Activated B cell treated with CpG ODN at 0.5 μM for 24 hours (primary cell): ENCODE data around the gene TFPI. TPM values are rescaled to one million over a fixed set of nuclear protein-coding genes. Genes with fewer than 3 reads are reported as not detected.
"Not testable (repeated sequence)": the region's sequence is repeated elsewhere in the genome, so short reads cannot be mapped to it uniquely, and the experiment has no call there.

Experiments
- ATAC-seq: fragments of 200-7000 bp; cut with Tn5 transposase; one replicate; pipeline ENCODE4 v1.10.0; 2021; ENCODE audit warnings: low read depth, mild to moderate bottlenecking, moderate library complexity
- CTCF ChIA-PET: fragments of 350-600 bp; sonication (Branson Sonifier 250); formaldehyde crosslinking; loops from one replicate; lab custom pipeline; 2021; ENCODE audit warnings: antibody characterized with exemption; lab: Charles Lee
- POLR2A ChIA-PET: fragments of 350-600 bp; sonication (Branson Sonifier 250); formaldehyde crosslinking; loops from one replicate; lab custom pipeline; 2021; ENCODE audit warnings: antibody characterized with exemption; lab: Charles Lee
- DNase-seq: peaks from one replicate; pipeline ENCODE4 v3.0.0; 2022
- H3K27ac Mint-ChIP-seq: one replicate; pipeline ENCODE4 v1.8.0; 2020; ENCODE audit warnings: mixed read lengths
- H3K27me3 Mint-ChIP-seq: one replicate; pipeline ENCODE4 v1.8.0; 2021; ENCODE audit warnings: mixed read lengths
- H3K36me3 Mint-ChIP-seq: one replicate; pipeline ENCODE4 v1.8.0; 2021; ENCODE audit warnings: low read depth, mixed read lengths
- H3K4me1 Mint-ChIP-seq: one replicate; pipeline ENCODE4 v1.8.0; 2021; ENCODE audit warnings: mixed read lengths
- H3K4me3 Mint-ChIP-seq: one replicate; pipeline ENCODE4 v1.8.0; 2020; ENCODE audit warnings: mild to moderate bottlenecking, mixed read lengths
- H3K9me3 Mint-ChIP-seq: one replicate; pipeline ENCODE4 v1.8.0; 2020; ENCODE audit warnings: mixed read lengths
- intact Hi-C: fragments of 100-400 bp; cut with micrococcal nuclease; formaldehyde crosslinking; loops from one replicate; pipeline ENCODE4 v1.15.1; 2024
- total RNA-seq: library from RNA; stranded (reverse); gene quantifications from 2 replicates; pipeline ENCODE4 v1.2.3, GENCODE V29; 2022
- TF ChIP-seq, protein P1 (sequence below): fragments of 200-600 bp; IDR thresholded peaks from one replicate; pipeline ENCODE4 v1.8.0; 2022; ENCODE audit warnings: antibody characterized with exemption, mild to moderate bottlenecking

Gene TFPI
- total RNA-seq, 1 donor from 2014 or later, result not detected

DNA sequence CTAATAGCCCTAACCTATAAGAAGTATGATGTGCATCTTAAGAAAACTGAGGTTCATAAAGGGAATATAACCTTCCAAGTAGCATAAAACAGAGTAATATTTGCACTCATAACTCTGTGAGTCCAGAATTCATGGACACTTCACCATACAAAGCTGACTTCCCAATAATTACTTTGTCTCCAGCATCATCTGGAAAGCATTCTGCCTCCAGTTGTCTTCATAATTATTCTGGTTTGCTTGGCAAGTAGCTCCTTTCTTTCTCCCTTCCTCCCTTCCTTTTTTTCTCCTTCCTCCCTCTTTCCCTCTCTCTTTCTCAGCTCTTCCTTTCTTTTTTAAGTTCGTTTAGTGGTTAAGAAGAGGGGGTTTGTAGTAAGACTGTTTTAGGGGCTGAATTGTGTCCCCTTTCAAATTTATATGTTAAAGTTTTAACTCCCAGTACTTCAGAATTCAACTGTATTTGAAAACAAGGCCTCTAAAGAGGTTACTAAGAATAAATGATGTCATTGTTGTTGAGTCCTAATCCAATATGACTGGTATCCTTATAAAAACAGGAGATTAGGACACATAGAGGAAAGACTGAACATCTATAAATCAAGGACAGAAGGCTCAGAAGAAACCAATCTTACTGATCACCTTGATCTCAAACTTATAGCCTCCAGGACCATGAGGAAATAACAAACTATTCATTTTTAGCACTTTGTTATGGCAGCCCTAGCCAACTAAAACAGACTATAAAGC, 28.9 kb downstream of the TFPI start:
- no peaks in the 10 kb centered on the region for H3K36me3 Mint-ChIP-seq
- H3K4me3 Mint-ChIP-seq, result no peak overlapping the region
- TF ChIP-seq, protein P1, sequence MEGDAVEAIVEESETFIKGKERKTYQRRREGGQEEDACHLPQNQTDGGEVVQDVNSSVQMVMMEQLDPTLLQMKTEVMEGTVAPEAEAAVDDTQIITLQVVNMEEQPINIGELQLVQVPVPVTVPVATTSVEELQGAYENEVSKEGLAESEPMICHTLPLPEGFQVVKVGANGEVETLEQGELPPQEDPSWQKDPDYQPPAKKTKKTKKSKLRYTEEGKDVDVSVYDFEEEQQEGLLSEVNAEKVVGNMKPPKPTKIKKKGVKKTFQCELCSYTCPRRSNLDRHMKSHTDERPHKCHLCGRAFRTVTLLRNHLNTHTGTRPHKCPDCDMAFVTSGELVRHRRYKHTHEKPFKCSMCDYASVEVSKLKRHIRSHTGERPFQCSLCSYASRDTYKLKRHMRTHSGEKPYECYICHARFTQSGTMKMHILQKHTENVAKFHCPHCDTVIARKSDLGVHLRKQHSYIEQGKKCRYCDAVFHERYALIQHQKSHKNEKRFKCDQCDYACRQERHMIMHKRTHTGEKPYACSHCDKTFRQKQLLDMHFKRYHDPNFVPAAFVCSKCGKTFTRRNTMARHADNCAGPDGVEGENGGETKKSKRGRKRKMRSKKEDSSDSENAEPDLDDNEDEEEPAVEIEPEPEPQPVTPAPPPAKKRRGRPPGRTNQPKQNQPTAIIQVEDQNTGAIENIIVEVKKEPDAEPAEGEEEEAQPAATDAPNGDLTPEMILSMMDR, result no peak
- CTCF ChIA-PET, result no interaction called here
- DNase-seq (no peak), ATAC-seq (no peak)
- intact Hi-C loops, result no loop called here
- H3K27me3 Mint-ChIP-seq, result no peaks in the 10 kb centered on the region
- POLR2A ChIA-PET, result no interaction called here
- H3K27ac Mint-ChIP-seq, result no peak overlapping the region
- H3K9me3 Mint-ChIP-seq, result no peaks in the 10 kb centered on the region
- H3K4me1 Mint-ChIP-seq, result no peaks in the 10 kb centered on the region

DNA sequence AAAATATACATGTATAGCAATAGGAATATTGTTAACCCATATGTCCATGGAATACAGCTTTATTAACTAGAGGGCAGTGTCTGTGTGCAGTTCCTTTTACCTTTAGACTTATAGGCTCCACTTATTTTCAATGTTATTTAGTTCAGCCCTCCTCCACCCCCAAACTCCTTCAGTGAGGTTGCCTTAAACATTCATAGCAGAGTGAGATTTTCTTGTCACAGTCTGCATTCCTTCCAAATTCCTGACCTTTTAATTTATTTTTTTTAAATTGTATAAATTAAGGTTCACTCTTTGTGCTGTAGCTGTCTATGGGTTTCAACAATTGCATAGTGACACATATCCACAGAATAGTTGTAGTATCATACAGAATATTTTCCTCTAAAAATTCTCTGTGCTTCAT, 30.9 kb downstream of the TFPI start:
- no peak for ATAC-seq
- POLR2A ChIA-PET, result no interaction called here

DNA sequence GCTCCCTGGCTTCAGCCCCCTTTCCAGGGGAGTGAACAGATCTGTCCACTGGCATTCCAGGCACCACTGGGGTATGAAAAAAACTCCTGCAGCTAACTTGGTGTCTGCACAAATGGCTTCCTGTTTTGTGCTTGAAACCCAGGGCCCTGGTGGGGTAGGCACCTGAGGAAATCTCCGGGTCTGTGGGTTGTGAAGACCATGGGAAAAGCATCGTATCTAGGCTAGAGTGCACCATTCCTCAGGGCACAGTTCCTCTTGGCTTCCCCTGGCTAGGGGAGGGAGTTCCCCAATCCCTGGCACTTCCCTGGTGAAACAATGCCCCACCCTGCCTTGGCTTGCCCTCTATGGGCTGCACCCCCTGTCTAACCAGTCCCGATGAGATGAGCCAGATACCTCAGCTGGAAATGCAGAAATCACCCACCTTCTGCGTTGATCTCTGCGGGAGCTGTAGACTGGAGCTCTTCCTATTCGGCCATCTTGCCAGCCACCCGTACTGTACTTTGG, 34.1 kb downstream of the TFPI start:
- no peak for DNase-seq
- ChIA-PET POLR2A (no interaction called here), CTCF (no interaction called here)
- H3K27ac Mint-ChIP-seq, result no peak overlapping the region
- no peaks in the 10 kb centered on the region for H3K36me3 Mint-ChIP-seq
- TF ChIP-seq, protein P1, result no peak
- H3K4me1 Mint-ChIP-seq, result no peaks in the 10 kb centered on the region
- intact Hi-C loops, result no loop called here
- no peaks in the 10 kb centered on the region for H3K27me3 Mint-ChIP-seq
- ATAC-seq, result no peak
- H3K4me3 Mint-ChIP-seq, result no peak overlapping the region
- no peaks in the 10 kb centered on the region for H3K9me3 Mint-ChIP-seq

More for the DNA sequence above, 30.9 kb downstream of the TFPI start:
- Mint-ChIP-seq H3K4me1 (no peaks in the 10 kb centered on the region), H3K27ac (no peak overlapping the region), H3K36me3 (no peaks in the 10 kb centered on the region), H3K9me3 (no peaks in the 10 kb centered on the region), H3K27me3 (no peaks in the 10 kb centered on the region), H3K4me3 (no peak overlapping the region)
- CTCF ChIA-PET, result no interaction called here
- DNase-seq, result no peak
- intact Hi-C loops, result no loop called here
- TF ChIP-seq, protein P1, result no peak

DNA sequence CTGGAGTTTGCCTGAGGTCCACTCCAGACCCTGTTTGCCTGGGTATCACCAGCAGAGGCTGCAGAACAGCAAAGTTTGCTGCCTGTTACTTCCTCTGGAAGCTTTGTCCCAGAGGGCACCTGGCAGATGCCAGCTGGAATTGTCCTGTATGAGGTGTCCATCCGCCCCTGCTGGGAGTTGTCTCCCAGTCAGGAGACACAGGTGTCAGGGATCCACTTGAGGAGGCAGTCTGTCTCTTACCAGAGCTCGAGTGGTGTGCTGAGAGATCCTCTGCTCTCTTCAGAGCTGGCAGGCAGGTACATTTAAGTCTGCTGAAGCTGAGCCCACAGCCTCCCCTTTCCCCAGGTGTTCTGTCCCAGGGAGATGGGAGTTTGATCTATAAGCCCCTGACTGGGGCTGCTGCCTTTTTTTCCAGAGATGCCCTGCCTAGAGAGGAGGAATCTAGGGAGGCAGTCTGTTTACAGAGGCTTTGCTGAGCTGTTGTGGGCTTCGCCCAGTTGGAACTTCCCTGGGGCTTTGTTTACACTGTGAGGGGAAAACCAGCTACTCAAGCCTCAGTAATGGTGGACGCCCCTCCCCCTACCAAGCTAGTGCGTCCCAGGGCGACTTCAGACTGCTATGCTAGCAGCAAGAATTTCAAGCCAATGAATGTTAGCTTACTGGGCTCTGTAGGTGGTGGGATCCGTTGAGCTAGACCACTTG, 34.7 kb downstream of the TFPI start:
- H3K4me3 Mint-ChIP-seq, result no peak overlapping the region
- CTCF ChIA-PET, result no interaction called here
- no peak overlapping the region for H3K27ac Mint-ChIP-seq
- no peak for ATAC-seq
- DNase-seq, result no peak
- no peaks in the 10 kb centered on the region for H3K9me3 Mint-ChIP-seq
- POLR2A ChIA-PET, result no interaction called here
- no peaks in the 10 kb centered on the region for H3K4me1 Mint-ChIP-seq
- no peaks in the 10 kb centered on the region for H3K36me3 Mint-ChIP-seq
- TF ChIP-seq, protein P1, result no peak
- H3K27me3 Mint-ChIP-seq, result no peaks in the 10 kb centered on the region
- intact Hi-C loops, result no loop called here

DNA sequence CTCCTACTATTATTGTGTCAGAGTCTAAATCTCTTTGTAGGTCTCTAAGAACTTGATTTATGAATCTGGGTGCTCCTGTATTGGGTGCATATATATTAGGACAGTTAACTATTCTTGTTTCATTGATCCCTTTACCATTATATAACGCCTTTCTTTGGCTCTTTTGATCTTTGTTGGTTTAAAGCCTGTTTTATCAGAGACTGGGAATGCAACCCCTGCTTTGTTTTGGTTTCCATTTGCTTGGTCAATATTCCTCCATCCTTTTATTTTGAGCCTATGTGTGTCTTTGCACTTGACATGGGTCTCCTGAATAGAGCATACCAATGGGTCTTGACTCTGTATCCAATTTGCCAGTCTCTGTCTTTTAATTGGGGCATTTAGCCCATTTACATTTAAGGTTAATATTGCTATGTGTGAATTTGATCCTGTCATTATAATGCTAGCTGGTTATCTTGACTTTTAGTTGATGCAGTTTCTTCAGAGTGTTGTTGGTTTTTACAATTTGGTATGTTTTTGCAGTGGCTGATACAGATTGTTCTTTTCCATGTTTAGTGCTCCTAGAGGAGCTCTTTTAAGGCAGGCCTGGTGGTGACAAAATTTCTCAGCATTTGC, 36.4 kb downstream of the TFPI start:
- H3K4me1 Mint-ChIP-seq, DNase-seq, intact Hi-C loops, CTCF ChIA-PET, H3K4me3 Mint-ChIP-seq, ATAC-seq, POLR2A ChIA-PET, H3K36me3 Mint-ChIP-seq, H3K27me3 Mint-ChIP-seq, H3K9me3 Mint-ChIP-seq, H3K27ac Mint-ChIP-seq: not testable (repeated sequence)

DNA sequence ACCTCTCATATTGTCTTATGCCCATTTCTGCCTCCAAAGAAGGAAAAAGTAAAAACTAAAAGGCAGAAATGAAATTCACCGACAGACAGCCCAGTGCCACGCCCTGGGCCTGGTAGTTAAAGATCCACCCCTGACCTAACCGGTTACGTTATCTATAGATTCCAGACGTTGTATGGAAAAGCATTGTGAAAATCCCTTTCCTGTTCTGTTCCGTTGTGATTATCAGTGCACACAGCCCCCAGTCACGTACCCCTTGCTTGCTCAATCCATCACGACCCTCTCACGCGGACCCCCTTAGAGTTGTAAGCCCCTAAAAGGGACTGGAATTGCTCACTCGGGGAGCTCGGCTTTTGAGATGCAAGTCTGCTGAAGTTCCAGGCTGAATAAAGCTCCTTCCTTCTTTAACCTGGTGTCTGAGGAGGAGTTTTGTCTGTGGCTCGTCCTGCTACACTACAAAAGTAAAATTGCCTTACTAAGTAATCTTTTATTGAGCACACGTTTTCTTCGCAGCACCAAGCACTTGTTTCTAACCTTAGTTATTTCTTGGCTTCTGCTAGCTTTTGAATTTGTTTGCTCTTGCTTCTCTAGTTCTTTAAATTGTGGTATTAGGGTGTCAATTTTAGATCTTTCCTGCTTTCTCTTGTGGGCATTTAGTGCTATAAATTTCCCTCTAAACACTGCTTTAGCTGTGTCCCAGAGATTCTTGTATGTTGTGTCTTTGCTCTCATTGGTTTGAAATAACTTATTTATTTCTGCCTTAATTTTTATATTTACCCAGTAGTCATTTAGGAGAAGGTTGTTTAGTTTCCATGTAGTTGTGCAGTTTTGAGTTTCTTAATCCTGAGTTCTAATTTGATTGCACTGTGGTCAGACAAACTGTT, 37.4 kb downstream of the TFPI start:
- H3K27ac Mint-ChIP-seq, H3K4me1 Mint-ChIP-seq, H3K4me3 Mint-ChIP-seq, CTCF ChIA-PET, intact Hi-C loops, H3K36me3 Mint-ChIP-seq, H3K9me3 Mint-ChIP-seq, POLR2A ChIA-PET, H3K27me3 Mint-ChIP-seq, DNase-seq, ATAC-seq: not testable (repeated sequence)
